ENCODE measurements around the gene TPP1. TPM values are rescaled to one million over a fixed set of nuclear protein-coding genes. Genes with fewer than 3 reads are reported as not detected.

TPP1 gene
- total RNA-seq, 4 donors from 2014 or later = 27.1 to 74.9 (median 40.7) TPM

DNA sequence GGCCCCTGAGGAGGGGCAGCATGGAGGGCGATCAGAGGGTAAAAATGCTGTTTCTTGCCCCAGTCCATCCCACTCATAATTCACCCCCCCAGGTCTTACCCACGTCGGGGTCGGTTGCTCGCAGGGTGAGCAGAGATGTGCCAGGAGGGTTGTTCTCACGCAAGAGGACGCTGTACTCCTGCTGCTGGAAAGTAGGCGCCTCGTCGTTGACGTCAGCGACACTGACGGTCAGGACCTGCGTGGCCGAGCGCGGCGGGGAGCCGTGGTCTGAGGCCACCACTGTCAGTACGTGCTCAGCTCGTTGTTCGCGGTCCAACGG is 10.3 kb upstream of the TPP1 start:
- no peak for DNase-seq
- intact Hi-C loops (cut with DNase I; ENCODE audit: low total_unique reads) = no loop called here
- H3K27ac ChIP-seq = no peak overlapping the region
- H3K9me3 ChIP-seq = no peaks in the 10 kb centered on the region
- no peaks in the 10 kb centered on the region for H3K36me3 ChIP-seq
- no peak for TF ChIP-seq POLR2A (IDR thresholded peaks at IDR 0.05)
- TF ChIP-seq, protein P1, sequence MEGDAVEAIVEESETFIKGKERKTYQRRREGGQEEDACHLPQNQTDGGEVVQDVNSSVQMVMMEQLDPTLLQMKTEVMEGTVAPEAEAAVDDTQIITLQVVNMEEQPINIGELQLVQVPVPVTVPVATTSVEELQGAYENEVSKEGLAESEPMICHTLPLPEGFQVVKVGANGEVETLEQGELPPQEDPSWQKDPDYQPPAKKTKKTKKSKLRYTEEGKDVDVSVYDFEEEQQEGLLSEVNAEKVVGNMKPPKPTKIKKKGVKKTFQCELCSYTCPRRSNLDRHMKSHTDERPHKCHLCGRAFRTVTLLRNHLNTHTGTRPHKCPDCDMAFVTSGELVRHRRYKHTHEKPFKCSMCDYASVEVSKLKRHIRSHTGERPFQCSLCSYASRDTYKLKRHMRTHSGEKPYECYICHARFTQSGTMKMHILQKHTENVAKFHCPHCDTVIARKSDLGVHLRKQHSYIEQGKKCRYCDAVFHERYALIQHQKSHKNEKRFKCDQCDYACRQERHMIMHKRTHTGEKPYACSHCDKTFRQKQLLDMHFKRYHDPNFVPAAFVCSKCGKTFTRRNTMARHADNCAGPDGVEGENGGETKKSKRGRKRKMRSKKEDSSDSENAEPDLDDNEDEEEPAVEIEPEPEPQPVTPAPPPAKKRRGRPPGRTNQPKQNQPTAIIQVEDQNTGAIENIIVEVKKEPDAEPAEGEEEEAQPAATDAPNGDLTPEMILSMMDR (IDR thresholded peaks at IDR 0.05) = no peak
- no peaks in the 10 kb centered on the region for H3K4me1 ChIP-seq
- H3K27me3 ChIP-seq = no peaks in the 10 kb centered on the region
- no peak overlapping the region for H3K4me3 ChIP-seq

DNA sequence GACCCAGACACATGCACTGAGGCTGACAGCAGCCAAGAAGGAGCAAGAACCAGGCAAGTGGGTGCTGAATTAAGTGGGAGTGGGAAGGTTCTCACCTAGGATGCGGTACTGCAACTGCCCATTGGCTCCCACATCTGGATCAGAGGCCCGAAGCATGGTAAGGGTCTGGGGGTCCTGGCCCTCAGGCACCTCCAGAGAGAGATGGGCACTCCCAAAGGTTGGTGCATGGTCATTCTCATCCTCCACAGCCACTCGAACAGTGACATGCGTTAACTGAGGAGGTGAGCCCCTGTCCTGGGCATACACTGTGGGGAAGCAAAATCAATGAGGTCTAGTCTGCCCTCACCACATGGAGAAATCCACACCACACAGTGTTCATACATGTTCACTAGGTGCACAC is 9.3 kb upstream of the TPP1 start:
- no peak overlapping the region for H3K27ac ChIP-seq
- H3K4me1 ChIP-seq = no peaks in the 10 kb centered on the region
- no peaks in the 10 kb centered on the region for H3K27me3 ChIP-seq
- H3K36me3 ChIP-seq = no peaks in the 10 kb centered on the region
- H3K9me3 ChIP-seq = no peaks in the 10 kb centered on the region
- DNase-seq = no peak
- TF ChIP-seq POLR2A (IDR thresholded peaks at IDR 0.05) = no peak
- TF ChIP-seq, protein P1 (IDR thresholded peaks at IDR 0.05) = no peak
- H3K4me3 ChIP-seq = no peak overlapping the region
- intact Hi-C loops (cut with DNase I; ENCODE audit: low total_unique reads) = no loop called here

DNA sequence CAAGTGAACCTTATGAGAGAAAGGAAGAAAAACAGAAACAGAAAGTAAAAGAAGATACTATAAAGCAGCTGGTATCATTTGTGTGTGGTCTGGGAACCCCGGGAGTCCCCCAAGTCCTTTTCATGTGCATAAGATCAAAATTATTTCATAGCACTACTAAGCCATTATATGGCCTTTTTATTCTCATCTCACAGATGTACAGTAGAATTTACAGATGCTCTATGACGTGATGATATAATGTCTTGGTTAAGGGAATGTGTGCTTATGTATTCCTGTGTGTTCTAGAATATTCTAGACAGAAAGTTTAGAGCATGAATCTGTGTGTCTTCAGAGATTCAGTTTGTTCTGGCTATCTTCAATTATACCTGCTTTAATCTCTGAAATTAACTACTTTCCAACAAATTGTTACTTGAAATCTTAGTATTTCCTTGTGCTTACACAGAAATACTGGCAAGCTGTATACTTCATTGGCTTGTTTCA is 8.6 kb upstream of the TPP1 start:
- H3K9me3 ChIP-seq = no peaks in the 10 kb centered on the region
- H3K4me1 ChIP-seq = no peaks in the 10 kb centered on the region
- no peak overlapping the region for H3K27ac ChIP-seq
- intact Hi-C loops (cut with DNase I; ENCODE audit: low total_unique reads) = no loop called here
- TF ChIP-seq, protein P1 (IDR thresholded peaks at IDR 0.05) = no peak
- TF ChIP-seq POLR2A (IDR thresholded peaks at IDR 0.05) = no peak
- H3K4me3 ChIP-seq = no peak overlapping the region
- H3K27me3 ChIP-seq = no peaks in the 10 kb centered on the region
- no peaks in the 10 kb centered on the region for H3K36me3 ChIP-seq
- no peak for DNase-seq

DNA sequence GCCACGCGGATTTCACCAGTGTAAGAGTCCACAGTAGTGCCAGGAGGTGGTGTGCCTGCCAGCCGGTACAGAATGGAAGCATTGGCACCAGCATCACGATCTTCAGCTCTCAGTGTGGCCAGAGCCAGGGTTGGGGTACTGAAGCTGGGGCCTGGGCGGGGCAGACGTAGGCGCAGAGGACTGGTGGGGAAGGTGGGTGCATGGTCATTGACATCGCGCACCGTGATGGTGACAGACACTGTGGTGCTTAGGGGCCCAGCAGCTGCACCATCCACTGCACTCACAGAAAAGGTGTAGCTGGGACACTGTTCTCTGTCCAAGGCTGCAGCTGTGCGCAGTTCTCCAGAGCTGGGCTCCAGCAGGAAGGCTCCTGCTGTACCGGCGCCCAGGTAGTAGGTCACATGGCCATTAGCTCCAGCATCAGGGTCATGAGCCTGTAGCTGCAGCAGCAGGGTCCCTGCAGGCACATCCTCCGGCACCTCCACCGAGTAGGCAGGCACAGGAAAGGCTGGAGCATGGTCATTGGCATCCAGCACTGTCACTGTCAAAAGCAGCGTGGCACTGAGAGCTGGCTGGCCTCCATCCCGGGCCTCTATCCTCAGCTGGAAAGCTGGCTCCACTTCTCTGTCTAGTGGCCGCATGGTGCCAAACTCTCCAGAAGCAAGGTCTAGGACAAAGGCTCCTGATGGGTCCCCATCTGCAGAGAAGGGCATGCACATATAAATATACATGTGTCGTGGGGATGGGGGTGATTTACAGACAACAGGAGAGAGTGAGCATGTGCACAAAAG is 7.9 kb upstream of the TPP1 start:
- TF ChIP-seq, protein P1 (IDR thresholded peaks at IDR 0.05) = no peak
- H3K36me3 ChIP-seq = no peaks in the 10 kb centered on the region
- intact Hi-C loops (cut with DNase I; ENCODE audit: low total_unique reads) = no loop called here

GRCh38 chr11:6625832-6626420 is 6.7 kb upstream of the TPP1 start:
- no peak for DNase-seq
- no peaks in the 10 kb centered on the region for H3K9me3 ChIP-seq
- no peaks in the 10 kb centered on the region for H3K36me3 ChIP-seq
- no peak overlapping the region for H3K27ac ChIP-seq
- no peaks in the 10 kb centered on the region for H3K4me1 ChIP-seq
- no peaks in the 10 kb centered on the region for H3K27me3 ChIP-seq
- intact Hi-C loops (cut with DNase I; ENCODE audit: low total_unique reads) = no loop called here
- no peak overlapping the region for H3K4me3 ChIP-seq
- TF ChIP-seq, protein P1 (IDR thresholded peaks at IDR 0.05) = no peak

More for the DNA sequence above, 7.9 kb upstream of the TPP1 start:
- DNase-seq = no peak
- Histone ChIP-seq H3K27me3 (no peaks in the 10 kb centered on the region), H3K4me1 (no peaks in the 10 kb centered on the region), H3K4me3 (no peak overlapping the region), H3K27ac (no peak overlapping the region), H3K9me3 (no peaks in the 10 kb centered on the region)
